Measurements from ENCODE around the gene MED23. TPM values are rescaled to one million over a fixed set of nuclear protein-coding genes. Genes with fewer than 3 reads are reported as not detected.
A peak's percentile ranks its signal among the peaks of the same experiment; 100 is the strongest.

Gene MED23
- total and polyA plus RNA-seq, 8 donors, result 9.7 to 22.8 (median 13.2) TPM

DNA sequence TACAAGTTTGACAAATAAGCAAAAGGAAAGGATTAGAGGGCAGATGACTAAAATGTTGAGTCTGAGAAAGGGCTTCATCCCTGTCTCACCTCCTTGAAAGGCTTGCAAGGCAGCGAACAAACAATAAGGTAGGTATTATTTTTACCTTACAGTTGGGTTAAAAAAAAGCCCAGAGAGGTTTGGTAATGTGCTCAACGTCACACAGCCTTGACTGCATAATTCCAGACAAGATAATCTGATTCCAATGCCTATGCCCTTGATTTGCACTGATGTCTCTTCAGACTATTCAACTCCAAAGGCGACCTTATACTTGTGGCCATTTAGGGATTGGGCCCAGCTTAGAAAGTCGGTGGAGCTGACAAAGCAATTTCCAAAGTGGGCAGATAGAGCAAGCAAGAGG lies 53.4 kb downstream of the MED23 start:
- Histone ChIP-seq H3K4me1 (no peaks in the 10 kb centered on the region), H3K9me3 (no peaks in the 10 kb centered on the region), H3K27me3 (no peaks in the 10 kb centered on the region), H3K27ac (no peak overlapping the region), H3K36me3 (no peaks in the 10 kb centered on the region), H3K4me3 (no peak overlapping the region)
- TF ChIP-seq, protein P1, sequence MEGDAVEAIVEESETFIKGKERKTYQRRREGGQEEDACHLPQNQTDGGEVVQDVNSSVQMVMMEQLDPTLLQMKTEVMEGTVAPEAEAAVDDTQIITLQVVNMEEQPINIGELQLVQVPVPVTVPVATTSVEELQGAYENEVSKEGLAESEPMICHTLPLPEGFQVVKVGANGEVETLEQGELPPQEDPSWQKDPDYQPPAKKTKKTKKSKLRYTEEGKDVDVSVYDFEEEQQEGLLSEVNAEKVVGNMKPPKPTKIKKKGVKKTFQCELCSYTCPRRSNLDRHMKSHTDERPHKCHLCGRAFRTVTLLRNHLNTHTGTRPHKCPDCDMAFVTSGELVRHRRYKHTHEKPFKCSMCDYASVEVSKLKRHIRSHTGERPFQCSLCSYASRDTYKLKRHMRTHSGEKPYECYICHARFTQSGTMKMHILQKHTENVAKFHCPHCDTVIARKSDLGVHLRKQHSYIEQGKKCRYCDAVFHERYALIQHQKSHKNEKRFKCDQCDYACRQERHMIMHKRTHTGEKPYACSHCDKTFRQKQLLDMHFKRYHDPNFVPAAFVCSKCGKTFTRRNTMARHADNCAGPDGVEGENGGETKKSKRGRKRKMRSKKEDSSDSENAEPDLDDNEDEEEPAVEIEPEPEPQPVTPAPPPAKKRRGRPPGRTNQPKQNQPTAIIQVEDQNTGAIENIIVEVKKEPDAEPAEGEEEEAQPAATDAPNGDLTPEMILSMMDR (IDR thresholded peaks at IDR 0.05), result no peak
- WGBS, 2 donors, result 88 to 89% methylated on average over 4 of the region's 4 CpGs
- ATAC-seq (no peak), DNase-seq (no peak), FAIRE-seq (no peak)
- intact Hi-C loops (cut with DNase I), result no loop called here

DNA sequence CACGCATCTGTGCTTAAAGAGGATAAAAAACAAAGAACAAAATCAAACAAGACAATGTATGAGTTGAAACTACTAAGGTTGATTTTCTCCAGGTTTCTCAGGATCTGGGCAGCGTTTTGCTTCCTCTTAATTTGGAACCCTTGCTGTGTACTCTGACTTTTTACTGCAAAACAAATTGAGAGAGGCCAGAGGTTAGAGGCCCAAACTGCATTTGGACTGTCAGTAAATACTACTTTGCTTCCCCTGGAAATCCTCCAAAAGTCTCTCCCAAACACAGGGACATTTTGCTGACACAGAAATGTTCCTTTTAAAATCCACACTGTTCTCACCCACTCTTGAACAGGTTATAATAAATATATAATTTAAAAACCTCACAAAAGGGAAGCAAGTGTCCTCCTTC lies 53.9 kb downstream of the MED23 start:
- Histone ChIP-seq H3K9me3 (no peaks in the 10 kb centered on the region), H3K36me3 (no peaks in the 10 kb centered on the region), H3K27me3 (no peaks in the 10 kb centered on the region), H3K27ac (no peak overlapping the region), H3K4me3 (no peak overlapping the region), H3K4me1 (no peaks in the 10 kb centered on the region)
- TF ChIP-seq, protein P1 (IDR thresholded peaks at IDR 0.05), result no peak
- WGBS, 2 donors, result 59 to 81% methylated on average over 2 of the region's 2 CpGs
- FAIRE-seq (no peak), DNase-seq (no peak), ATAC-seq (peak in 2 of 4 donors; percentile 45 to 53)
- intact Hi-C loops (cut with DNase I), result no loop called here

DNA sequence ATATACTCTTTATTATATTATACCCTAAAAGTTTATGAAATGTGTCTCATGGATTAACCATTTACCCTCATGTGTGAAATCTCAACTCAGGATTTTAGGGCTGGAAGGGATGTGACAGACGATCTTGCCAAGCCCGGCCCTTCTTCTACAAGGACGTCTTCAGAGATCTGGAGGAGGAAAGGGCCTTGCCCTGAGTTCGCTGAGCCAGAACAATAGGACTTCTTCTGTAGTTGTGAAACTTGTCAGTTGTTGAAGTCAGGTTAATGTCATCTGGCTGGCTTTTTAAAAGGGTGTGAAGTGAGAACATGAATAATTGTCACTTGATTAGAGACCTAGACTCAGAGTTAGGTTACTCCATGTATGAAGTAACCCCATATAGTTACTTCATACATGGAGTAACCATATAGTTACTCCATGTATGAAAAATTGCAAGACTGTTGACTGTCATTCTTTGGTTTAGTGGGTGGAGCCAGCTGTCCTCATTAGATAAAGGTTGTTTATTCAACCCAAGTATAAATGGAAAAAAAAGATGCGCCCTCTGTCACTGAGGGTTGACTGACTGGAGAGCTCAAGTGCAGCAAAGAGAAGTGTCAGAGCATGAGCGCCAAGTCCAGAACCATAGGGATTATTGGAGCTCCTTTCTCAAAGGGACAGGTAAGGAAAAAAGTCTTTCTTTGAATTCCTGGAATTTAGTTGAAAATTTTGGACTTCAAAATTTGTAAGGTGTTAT lies 55.2 kb downstream of the MED23 start, which contains the start of gene ARG1:
Gene ARG1 (plus strand): TSS at position 541 of the 730 bp plus-strand sequence. CDS start 57 bp downstream, at position 598.
- FAIRE-seq, result no peak
- Histone ChIP-seq H3K27ac (no peak within 1 kb of the TSS), H3K4me1 (no peaks in the 10 kb centered on the region), H3K4me3 (no peak within 1 kb of the TSS), H3K36me3 (no peaks in the 10 kb centered on the region), H3K9me3 (no peaks in the 10 kb centered on the region), H3K27me3 (no peaks in the 10 kb centered on the region)
- WGBS, 2 donors, result 95% methylated on average over 6 of the region's 6 CpGs
- no peak for ATAC-seq
- TF ChIP-seq, protein P1 (IDR thresholded peaks at IDR 0.05), result no peak
- intact Hi-C loops (cut with DNase I), result no loop called here
- no peak for DNase-seq

DNA sequence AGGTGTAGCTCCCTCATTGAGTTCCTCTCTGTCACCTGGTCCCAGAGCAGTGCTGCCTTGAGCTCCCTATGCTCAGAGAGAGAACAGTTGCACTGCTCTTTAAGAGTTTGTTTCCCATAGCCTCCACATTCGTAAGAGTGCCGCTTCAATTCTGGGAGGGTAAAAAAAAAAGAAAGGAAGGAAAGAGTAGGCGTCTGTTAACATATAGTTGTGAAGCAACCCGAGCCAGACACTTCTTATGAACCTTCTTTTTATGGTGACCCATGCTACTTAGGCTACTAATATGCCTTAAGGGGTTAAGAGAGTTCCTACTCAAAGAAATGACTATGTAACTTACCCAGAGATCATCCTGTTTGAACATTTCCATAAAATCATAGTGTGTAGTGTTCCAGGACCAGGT lies 59.3 kb downstream of the MED23 start:
- WGBS, 2 donors, result 84 to 93% methylated on average over 4 of the region's 4 CpGs
- no peak for DNase-seq
- FAIRE-seq, result no peak
- TF ChIP-seq, protein P1 (IDR thresholded peaks at IDR 0.05), result no peak
- Histone ChIP-seq H3K9me3 (no peaks in the 10 kb centered on the region), H3K4me1 (no peaks in the 10 kb centered on the region), H3K27me3 (no peaks in the 10 kb centered on the region), H3K27ac (no peak overlapping the region), H3K36me3 (no peaks in the 10 kb centered on the region), H3K4me3 (no peak overlapping the region)
- ATAC-seq, result no peak
- intact Hi-C loops (cut with DNase I), result no loop called here

DNA sequence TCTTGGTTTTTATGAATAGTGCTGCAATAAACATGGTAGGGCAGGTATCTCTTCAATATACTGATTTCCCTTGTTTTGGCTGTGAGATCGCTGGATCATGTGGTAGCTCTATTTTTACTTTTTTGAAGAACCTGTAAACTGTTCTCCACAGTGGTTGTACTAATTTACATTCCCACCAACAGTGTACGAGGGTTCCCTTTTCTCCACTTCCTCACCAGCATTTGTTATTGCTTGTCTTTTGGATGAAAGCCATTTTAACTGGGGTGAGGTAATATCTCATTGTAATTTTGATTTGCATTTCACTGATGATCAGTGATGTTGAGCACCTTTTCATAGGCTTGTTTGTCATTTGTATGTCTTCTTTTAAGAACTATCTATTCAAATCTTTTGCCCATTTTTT lies 63.0 kb downstream of the MED23 start:
- Histone ChIP-seq H3K4me1 (no peaks in the 10 kb centered on the region), H3K9me3 (no peaks in the 10 kb centered on the region), H3K36me3 (no peaks in the 10 kb centered on the region), H3K4me3 (no peak overlapping the region), H3K27me3 (no peaks in the 10 kb centered on the region), H3K27ac (no peak overlapping the region)
- ATAC-seq (no peak), FAIRE-seq (no peak), DNase-seq (no peak)
- TF ChIP-seq, protein P1 (IDR thresholded peaks at IDR 0.05), result no peak
- 78 to 83% methylated on average over 2 of the region's 2 CpGs for WGBS, 2 donors
- intact Hi-C loops (cut with DNase I), result no loop called here
